ENCODE measurements around the gene MYO1B. TPM values are rescaled to one million over a fixed set of nuclear protein-coding genes. Genes with fewer than 3 reads are reported as not detected.

Gene MYO1B
- total and polyA plus RNA-seq, 10 of the 15 experiments (the other 5 are each of a cell fraction or from before 2014, with no cell fraction given): 0.10 to 4.2 (median 1.6) TPM

- no peak for TF ChIP-seq IRF5 (IDR thresholded peaks at IDR 0.05; ENCODE audit: borderline replicate concordance)
Measured at GRCh38 chr2:191287820-191288219, 42.6 kb downstream of the MYO1B start (continued).

- in situ Hi-C loops (cut with MboI) (no loop called here), intact Hi-C loops (cut with micrococcal nuclease; ENCODE audit: unreplicated experiment) (no loop called here)
- TF ChIP-seq IRF4 (IDR thresholded peaks at IDR 0.05; ENCODE audit: low read depth, low read length) (no peak), DPF2 (IDR thresholded peaks at IDR 0.05) (no peak), PAX5 (IDR thresholded peaks at IDR 0.05; ENCODE audit: borderline replicate concordance, low read depth, low read length) (no peak), EZH2 (IDR thresholded peaks at IDR 0.05; ENCODE audit: borderline replicate concordance, control insufficient read depth, low read depth, low read length) (no peak), ESRRA (IDR thresholded peaks at IDR 0.05; ENCODE audit: low read length) (no peak), HSF1 (IDR thresholded peaks at IDR 0.05; ENCODE audit: low read depth, low read length) (no peak), ZNF622 (IDR thresholded peaks at IDR 0.05) (no peak), MLLT1 (IDR thresholded peaks at IDR 0.05) (no peak), MEF2A (IDR thresholded peaks at IDR 0.05; ENCODE audit: insufficient read depth, low read depth, low read length) (no peak), HDAC6 (IDR thresholded peaks at IDR 0.05; ENCODE audit: unreplicated experiment) (no peak), PBX3 (IDR thresholded peaks at IDR 0.05; ENCODE audit: insufficient replicate concordance, low read depth, low read length) (no peak), ZBTB40 (IDR thresholded peaks at IDR 0.05; ENCODE audit: borderline replicate concordance) (no peak)
- H3K27me3 ChIP-seq (replicated peaks in 1 of 2; ENCODE audit: control insufficient read depth in 2 of 2, insufficient read depth in 2 of 2, low read length in 1 of 2): no peaks in the 10 kb centered on the region
- SMC1A ChIA-PET (ENCODE audit: uncharacterized antibody, unreplicated experiment): no interaction called here
- BruUV-seq (replicated peaks): no TSS peak
- H3K27ac ChIP-seq (ENCODE audit: control insufficient read depth, insufficient read depth): no peak overlapping the region
- FAIRE-seq (no peak), ATAC-seq (no peak), DNase-seq (ENCODE audit: low read depth, low spot score) (no peak)
- no peaks in the 10 kb centered on the region for H3K79me2 ChIP-seq (ENCODE audit: control insufficient read depth, insufficient read depth, low read length)
- H3K36me3 ChIP-seq (ENCODE audit: control insufficient read depth in 2 of 2, insufficient read depth in 2 of 2, low read length in 1 of 2): no peaks in the 10 kb centered on the region
- no peaks in the 10 kb centered on the region for H4K20me1 ChIP-seq (ENCODE audit: control insufficient read depth, insufficient read depth)
- H3K4me3 ChIP-seq: no peak overlapping the region
- RAD21 ChIA-PET (ENCODE audit: unreplicated experiment): no interaction called here
- no peaks in the 10 kb centered on the region for H3K9me3 ChIP-seq (replicated peaks; ENCODE audit: control insufficient read depth, insufficient read depth, low read length)
- H3K4me1 ChIP-seq (ENCODE audit: control insufficient read depth, insufficient read depth, low read length): no peaks in the 10 kb centered on the region
- 46% methylated on average over 7 of the region's 7 CpGs for WGBS (ENCODE audit: insufficient coverage, insufficient replicate concordance, low lambda C conversion rate, missing lambda C conversion rate)
- H3K4me2 ChIP-seq (ENCODE audit: control insufficient read depth, insufficient read depth): no peak overlapping the region
- no peak overlapping the region for H2AFZ ChIP-seq (ENCODE audit: control insufficient read depth, low read depth, low read length)
- H3K9ac ChIP-seq (ENCODE audit: control insufficient read depth, insufficient read depth, low read length): no peak overlapping the region
- CTCF ChIA-PET: no interaction called here
- POLR2A ChIA-PET: no interaction called here
Measured at GRCh38 chr2:191289049-191289448, 43.8 kb downstream of the MYO1B start.

All from GM12878 (cell line).